GM12878 (cell line): ENCODE results near the gene NMNAT3. TPM values are rescaled to one million over a fixed set of nuclear protein-coding genes. Genes with fewer than 3 reads are reported as not detected.

Experiments used
- ATAC-seq: fragments of 200-7000 bp; cut with Tn5 transposase; 3 replicates; pipeline ENCODE4 v1.9.1; 2020; ENCODE audit warnings: mild to moderate bottlenecking, moderate library complexity
- BruUV-seq: library from RNA; stranded (reverse); fragments of 400-500 nt; replicated peaks from 2 replicates; lab custom pipeline; 2021; lab: Mats Ljungman, UMichigan
- CTCF ChIA-PET: fragments of 300-600 bp; sonication (Branson Sonifier 250); formaldehyde crosslinking; extraction: SDS; loops from one replicate; lab custom pipeline; 2021; ENCODE audit warnings: inconsistent platforms; lab: Yijun Ruan, JAX
- POLR2A ChIA-PET: fragments of 350-600 bp; formaldehyde crosslinking; extraction: SDS; loops from one replicate; lab custom pipeline; 2021; ENCODE audit warnings: inconsistent platforms; lab: Charles Lee
- RAD21 ChIA-PET: fragments of 300-600 bp; sonication (Branson Sonifier 250); formaldehyde crosslinking; loops from one replicate; lab custom pipeline; 2023; ENCODE audit warnings: antibody characterized with exemption; ENCODE audit not compliant: unreplicated experiment; lab: Charles Lee
- SMC1A ChIA-PET: fragments of 300-600 bp; sonication (Branson Sonifier 250); formaldehyde crosslinking; loops from one replicate; lab custom pipeline; 2023; ENCODE audit not compliant: unreplicated experiment, uncharacterized antibody; lab: Charles Lee
- DNase-seq: peaks from one replicate; pipeline ENCODE4 v3.0.0-alpha.2; 2011; ENCODE audit warnings: low read depth, low spot score
- FAIRE-seq: peaks from 3 replicates; lab custom pipeline; 2011; peaks lifted over from hg19 to GRCh38; lab: Jason Lieb, UNC
- H2AFZ ChIP-seq: 2 replicates; pipeline ENCODE4 v1.6.0; 2011; ENCODE audit warnings: low read depth, low read length, control low read depth; ENCODE audit not compliant: control insufficient read depth
- H3K27ac ChIP-seq: 2 replicates; pipeline ENCODE4 v1.5.1; 2011; ENCODE audit warnings: control low read depth; ENCODE audit not compliant: control insufficient read depth, insufficient read depth
- H3K27me3 ChIP-seq, 2 experiments: replicated peaks in 1 of 2; 2 replicates each; pipeline versions ENCODE4 v1.6.0 to v1.6.1; 2011; ENCODE audit warnings: low read length in 1 of 2; ENCODE audit not compliant: control insufficient read depth in 2 of 2, insufficient read depth in 2 of 2
- H3K36me3 ChIP-seq, 2 experiments: 2 replicates each; pipeline ENCODE4 v1.5.1; 2011; ENCODE audit warnings: low read length in 1 of 2; ENCODE audit not compliant: control insufficient read depth in 2 of 2, insufficient read depth in 2 of 2
- H3K4me1 ChIP-seq: 2 replicates; pipeline ENCODE4 v1.6.1; 2011; ENCODE audit warnings: mild to moderate bottlenecking, low read length, moderate library complexity, mixed read lengths; ENCODE audit not compliant: control insufficient read depth, insufficient read depth
- H3K4me2 ChIP-seq: 2 replicates; pipeline ENCODE4 v1.6.0; 2011; ENCODE audit warnings: control low read depth; ENCODE audit not compliant: control insufficient read depth, insufficient read depth
- H3K4me3 ChIP-seq: fragments of 200-600 bp; sonication (generic); 2 replicates; pipeline ENCODE4 v1.5.1; 2016
- H3K79me2 ChIP-seq: 2 replicates; pipeline ENCODE4 v1.6.0; 2011; ENCODE audit warnings: low read length; ENCODE audit not compliant: control insufficient read depth, insufficient read depth
- H3K9ac ChIP-seq: 2 replicates; pipeline ENCODE4 v1.8.0; 2011; ENCODE audit warnings: low read length, control low read depth, mixed read lengths; ENCODE audit not compliant: control insufficient read depth, insufficient read depth
- H3K9me3 ChIP-seq: replicated peaks from 3 replicates; pipeline ENCODE4 v1.5.1; 2011; ENCODE audit warnings: mild to moderate bottlenecking, low read length; ENCODE audit not compliant: control insufficient read depth, insufficient read depth
- H4K20me1 ChIP-seq: 2 replicates; pipeline ENCODE4 v1.6.0; 2011; ENCODE audit not compliant: control insufficient read depth, insufficient read depth
- ASH2L ChIP-seq: fragments of 300-600, 200-600 bp; sonication (generic); IDR thresholded peaks from 2 replicates; pipeline ENCODE4 v1.6.1; 2017; ENCODE audit warnings: low read depth, mild to moderate bottlenecking, borderline replicate concordance
- CHD1 ChIP-seq: IDR thresholded peaks from 2 replicates; pipeline ENCODE4 v1.6.1; 2012; ENCODE audit warnings: low read depth, low read length, improper control_type of control experiment
- CHD2 ChIP-seq: IDR thresholded peaks from 2 replicates; pipeline ENCODE4 v1.6.1; 2011; ENCODE audit warnings: low read depth, low read length, improper control_type of control experiment, borderline replicate concordance
- HCFC1 ChIP-seq: fragments of 150-350 bp; IDR thresholded peaks from 2 replicates; pipeline ENCODE4 v1.6.1; 2014; ENCODE audit warnings: low read length
- HDGF ChIP-seq: fragments of 450-650 bp; IDR thresholded peaks from 2 replicates; pipeline ENCODE4 v1.6.1; 2016; ENCODE audit warnings: antibody characterized with exemption
- IRF4 ChIP-seq: IDR thresholded peaks from 2 replicates; pipeline ENCODE4 v1.6.1; 2011; ENCODE audit warnings: low read depth, low read length
- NR2C1 ChIP-seq: fragments of 450-650 bp; IDR thresholded peaks from 2 replicates; pipeline ENCODE4 v1.6.1; 2017; ENCODE audit warnings: antibody characterized with exemption, mild to moderate bottlenecking, moderate library complexity
- NR2C2 ChIP-seq: IDR thresholded peaks from 2 replicates; pipeline ENCODE4 v1.6.1; 2011; ENCODE audit warnings: borderline replicate concordance, low read depth; ENCODE audit not compliant: control insufficient read depth, insufficient read length
- PBX3 ChIP-seq: IDR thresholded peaks from 2 replicates; pipeline ENCODE4 v1.6.1; 2011; ENCODE audit warnings: mild to moderate bottlenecking, low read depth, low read length, moderate library complexity; ENCODE audit not compliant: insufficient replicate concordance
- PML ChIP-seq: IDR thresholded peaks from 2 replicates; pipeline ENCODE4 v1.6.1; 2012; ENCODE audit warnings: low read length, inconsistent platforms
- POLR2AphosphoS2 ChIP-seq: IDR thresholded peaks from 2 replicates; pipeline ENCODE4 v1.6.1; 2011; ENCODE audit warnings: low read depth, mild to moderate bottlenecking, low read length, improper control_type of control experiment, moderate library complexity
- POLR2AphosphoS5 ChIP-seq: IDR thresholded peaks from 2 replicates; pipeline ENCODE4 v1.6.1; 2011; ENCODE audit warnings: mild to moderate bottlenecking, low read length, inconsistent platforms
- USF2 ChIP-seq: IDR thresholded peaks from 2 replicates; pipeline ENCODE4 v1.6.1; 2011; ENCODE audit warnings: low read depth, low read length, improper control_type of control experiment, borderline replicate concordance
- ZNF274 ChIP-seq: IDR thresholded peaks from one replicate; pipeline ENCODE4 v1.8.0; 2011; ENCODE audit not compliant: insufficient read length, insufficient read depth
- WGBS: methylation state at CpG from one replicate; pipeline ENCODE4 v1.1.6; 2016; ENCODE audit warnings: low lambda C conversion rate; ENCODE audit not compliant: insufficient replicate concordance, insufficient coverage; ENCODE audit errors: missing lambda C conversion rate; 5-methylcytosine and 5-hydroxymethylcytosine counted together
- in situ Hi-C: fragments of 300-500 bp; cut with MboI; formaldehyde crosslinking; loops from 9 replicates; pipeline ENCODE4 v1.14.3; 2018; ENCODE audit warnings: mixed read lengths
- intact Hi-C: fragments of 100-400 bp; cut with micrococcal nuclease; formaldehyde crosslinking; loops from one replicate; pipeline ENCODE4 v1.14.2; 2022; ENCODE audit not compliant: unreplicated experiment
- polyA plus RNA-seq, 11 experiments: library from polyadenylated mRNA; depleted of rRNA in 4 of 11; unstranded in 6 of 11; stranded (reverse) in 5 of 11; fragments of >200 nt; fragmentation: Nextera tagmentation in 4 of 11; fragmentation: Illumina TruSeq in 1 of 11; extraction: Ambion mirVana in 4 of 11; extraction: Trizol in 1 of 11; gene quantifications; 1 replicate in 1 of 11; 2 replicates in 10 of 11; pipeline versions ENCODE4 v1.2.1 to v1.2.3, GENCODE V29; 2011 to 2016; ENCODE audit warnings: inconsistent platforms in 2 of 11, missing spikeins in 2 of 11, low read depth in 1 of 11
- total RNA-seq, 4 experiments: library from RNA; depleted of rRNA in 3 of 4; stranded (reverse); fragments of >200 nt in 3 of 4; fragmentation: Illumina TruSeq in 1 of 4; extraction: Trizol in 1 of 4; gene quantifications; 2 replicates each; pipeline versions ENCODE4 v1.2.1 to v1.2.3, GENCODE V29; 2013 to 2021

NMNAT3 gene
- total and polyA plus RNA-seq, 10 of the 15 experiments (the other 5 are each of a cell fraction or from before 2014, with no cell fraction given), result under 0.01 to 0.92 (median 0.08) TPM; not detected in 4

GRCh38 chr3:139655909-139656595, 21.7 kb downstream of the NMNAT3 start:
- H3K9ac ChIP-seq, result no peak overlapping the region
- 16% methylated on average over 4 of the region's 4 CpGs for WGBS
- ATAC-seq (no peak), DNase-seq (no peak), FAIRE-seq (no peak)
- POLR2A ChIA-PET, result no interaction called here
- H4K20me1 ChIP-seq, result no peaks in the 10 kb centered on the region
- CTCF ChIA-PET, result interaction anchor here (0.9 to 1.3 kb wide), 2 partner anchors 10 to 34 kb away, joined by 3 read pairs; no protein-coding TSS in a partner anchor
- H3K4me3 ChIP-seq, result no peak overlapping the region
- H2AFZ ChIP-seq, result no peak overlapping the region
- TF ChIP-seq PBX3 (no peak), HDGF (no peak), NR2C1 (no peak), NR2C2 (no peak), IRF4 (no peak), POLR2AphosphoS2 (no peak), POLR2AphosphoS5 (no peak), PML (no peak), CHD1 (no peak), USF2 (no peak), ASH2L (no peak), ZNF274 (no peak), HCFC1 (no peak), CHD2 (no peak)
- no peaks in the 10 kb centered on the region for H3K27me3 ChIP-seq
- H3K79me2 ChIP-seq, result no peaks in the 10 kb centered on the region
- H3K27ac ChIP-seq, result no peak overlapping the region
- SMC1A ChIA-PET, result no interaction called here
- intact Hi-C loops, result no loop called here
- in situ Hi-C loops, result no loop called here
- H3K9me3 ChIP-seq, result no peaks in the 10 kb centered on the region
- no peaks in the 10 kb centered on the region for H3K36me3 ChIP-seq
- BruUV-seq, result no TSS peak
- RAD21 ChIA-PET, result no interaction called here
- no peak overlapping the region for H3K4me2 ChIP-seq
- no peaks in the 10 kb centered on the region for H3K4me1 ChIP-seq
